Activated CD4-positive, alpha-beta memory T cell treated with anti-CD3 and anti-CD28 coated beads, Interleukin-2, amount 10 ng/mL, durations not matched to agents 7 days and 5 days (primary cell): ENCODE results near the gene RUFY3. TPM values are rescaled to one million over a fixed set of nuclear protein-coding genes. Genes with fewer than 3 reads are reported as not detected.
"Not testable (repeated sequence)": the region's sequence is repeated elsewhere in the genome, so short reads cannot be mapped to it uniquely, and the experiment has no call there.

Source experiments
- CTCF ChIA-PET: fragments of 350-600 bp; sonication (Branson Sonifier 250); formaldehyde crosslinking; loops from one replicate; lab custom pipeline; 2021; ENCODE audit warnings: antibody characterized with exemption, inconsistent platforms; lab: Charles Lee
- POLR2A ChIA-PET: fragments of 350-600 bp; sonication (Branson Sonifier 250); formaldehyde crosslinking; loops from one replicate; lab custom pipeline; 2021; ENCODE audit warnings: antibody characterized with exemption; lab: Charles Lee
- DNase-seq: peaks from one replicate; pipeline ENCODE4 v3.0.0-alpha.2; 2020
- H3K27ac Mint-ChIP-seq: one replicate; pipeline ENCODE4 v1.8.0; 2021; ENCODE audit warnings: mild to moderate bottlenecking, mixed read lengths
- H3K27me3 Mint-ChIP-seq: one replicate; pipeline ENCODE4 v1.8.0; 2021; ENCODE audit warnings: mixed read lengths
- H3K36me3 Mint-ChIP-seq: one replicate; pipeline ENCODE4 v1.8.0; 2021; ENCODE audit warnings: low read depth, mixed read lengths
- H3K4me1 Mint-ChIP-seq: one replicate; pipeline ENCODE4 v1.8.0; 2021; ENCODE audit warnings: mixed read lengths
- H3K4me3 Mint-ChIP-seq: one replicate; pipeline ENCODE4 v1.8.0; 2021; ENCODE audit warnings: mild to moderate bottlenecking, mixed read lengths
- H3K9me3 Mint-ChIP-seq: one replicate; pipeline ENCODE4 v1.8.0; 2021; ENCODE audit warnings: mixed read lengths
- total RNA-seq, 2 experiments: library from RNA; stranded (reverse); gene quantifications; one replicate each; pipeline ENCODE4 v1.2.3, GENCODE V29; 2021

Gene RUFY3
- total RNA-seq, 2 experiments from 2014 or later = 9.1 to 9.7 TPM

DNA sequence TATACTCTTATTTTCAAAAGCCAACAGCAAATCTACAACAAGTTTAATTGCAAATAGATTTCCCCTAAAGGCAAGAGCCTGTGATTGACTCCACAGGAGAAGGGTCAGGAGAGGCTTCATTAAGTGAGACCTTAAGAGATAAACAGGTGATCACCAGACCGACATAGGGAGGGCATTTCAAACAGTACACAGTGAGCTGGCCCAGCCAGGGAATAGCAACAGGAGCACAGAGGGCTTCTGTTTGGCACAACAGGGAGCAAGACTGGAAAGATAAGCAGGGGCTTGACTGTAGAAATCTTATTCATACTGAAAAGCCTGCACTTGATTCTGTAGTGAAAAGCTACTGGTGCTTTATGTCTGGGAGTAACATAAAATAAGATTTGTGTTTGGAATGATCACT lies 3.9 kb downstream of the RUFY3 start:
- Mint-ChIP-seq H3K4me1 (peaks cover 13% of the 10 kb centered on the region), H3K9me3 (no peaks in the 10 kb centered on the region), H3K4me3 (no peak overlapping the region), H3K27me3 (no peaks in the 10 kb centered on the region), H3K27ac (no peak overlapping the region), H3K36me3 (no peaks in the 10 kb centered on the region)
- ChIA-PET POLR2A (interaction anchor here (0.6 to 5.0 kb wide), 2 partner anchors 9 to 10 kb away, joined by 3 to 26 read pairs; no protein-coding TSS in a partner anchor), CTCF (interaction anchor here (1.2 kb wide), 1 partner anchor 10 kb away, joined by 4 read pairs; no protein-coding TSS in a partner anchor)
- DNase-seq = no peak

DNA sequence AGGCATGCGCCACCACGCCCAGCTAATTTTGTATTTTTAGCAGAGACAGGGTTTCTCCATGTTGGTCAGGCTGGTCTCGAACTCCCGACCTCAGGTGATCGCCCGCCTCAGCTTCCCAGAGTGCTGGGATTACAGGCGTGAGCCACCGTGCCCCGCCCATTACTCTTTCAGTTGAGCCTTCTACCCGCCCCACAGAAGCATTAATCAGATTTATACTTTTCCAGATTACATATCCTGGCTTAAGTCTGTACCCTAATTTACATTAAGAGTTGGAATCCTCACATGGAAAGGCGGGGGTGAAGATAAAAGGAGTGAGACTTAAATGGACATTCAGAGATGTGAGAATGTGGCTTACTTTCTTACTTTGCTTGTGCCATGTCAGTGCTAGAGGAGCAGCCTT lies 4.8 kb downstream of the RUFY3 start:
- POLR2A ChIA-PET = interaction anchor here (5.0 kb wide), 1 partner anchor 8 kb away, joined by 26 read pairs; no protein-coding TSS in a partner anchor
- H3K27me3 Mint-ChIP-seq, H3K4me3 Mint-ChIP-seq, DNase-seq, H3K36me3 Mint-ChIP-seq, H3K27ac Mint-ChIP-seq, H3K9me3 Mint-ChIP-seq: not testable (repeated sequence)
- CTCF ChIA-PET = interaction anchor here (1.2 kb wide), 1 partner anchor 9 kb away, joined by 4 read pairs; no protein-coding TSS in a partner anchor
- H3K4me1 Mint-ChIP-seq = peaks cover 13% of the 10 kb centered on the region

DNA sequence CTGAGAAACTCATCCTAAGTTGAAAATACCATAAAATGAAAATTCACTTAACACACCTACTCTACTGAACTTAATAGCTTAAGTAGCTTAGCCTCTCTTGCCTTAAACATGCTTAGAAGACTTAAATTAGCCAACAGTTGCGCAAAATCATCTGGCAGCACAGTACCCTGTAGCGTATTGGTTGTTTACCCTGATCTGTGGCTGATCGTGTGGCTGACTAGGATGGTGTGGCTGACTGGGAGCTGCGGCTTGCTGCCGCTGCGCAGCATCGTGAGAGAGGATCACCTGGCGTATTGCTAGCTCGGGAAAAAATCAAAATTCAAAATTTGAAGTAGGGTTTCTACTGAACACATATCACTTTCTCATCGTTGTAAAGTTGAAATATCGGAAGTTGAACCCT lies 6.3 kb downstream of the RUFY3 start:
- Mint-ChIP-seq H3K9me3 (no peaks in the 10 kb centered on the region), H3K27me3 (no peaks in the 10 kb centered on the region), H3K27ac (no peak overlapping the region), H3K4me3 (no peak overlapping the region), H3K4me1 (peaks cover 1% of the 10 kb centered on the region), H3K36me3 (no peaks in the 10 kb centered on the region)
- DNase-seq = no peak
- CTCF ChIA-PET = interaction anchor here (1.5 kb wide), 1 partner anchor 9 kb away, joined by 3 read pairs; no protein-coding TSS in a partner anchor
- POLR2A ChIA-PET = no interaction called here

DNA sequence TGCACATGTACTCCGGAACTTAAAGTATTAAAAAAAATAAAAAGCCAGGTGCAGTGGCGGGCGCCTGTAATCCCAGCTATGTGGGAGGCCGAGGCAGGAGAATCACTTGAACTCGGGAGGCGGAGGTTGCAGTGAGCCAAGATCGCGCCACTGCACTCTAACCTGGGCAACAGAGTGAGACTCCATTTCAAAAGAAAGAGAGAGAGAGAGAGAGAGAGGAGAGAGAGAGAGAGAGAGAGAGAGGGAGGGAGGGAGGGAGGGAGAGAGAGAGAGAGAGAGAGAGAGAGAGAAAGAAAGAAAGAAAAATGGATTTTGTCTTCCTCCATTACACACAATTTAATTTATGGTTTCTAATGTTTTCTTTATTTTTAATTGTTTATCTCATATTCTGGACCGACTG lies 11.1 kb downstream of the RUFY3 start:
- H3K27me3 Mint-ChIP-seq, H3K4me3 Mint-ChIP-seq, H3K36me3 Mint-ChIP-seq, H3K27ac Mint-ChIP-seq, DNase-seq, H3K9me3 Mint-ChIP-seq: not testable (repeated sequence)
- peaks cover 36% of the 10 kb centered on the region for H3K4me1 Mint-ChIP-seq
- ChIA-PET CTCF (interaction anchor here (1.1 kb wide), 1 partner anchor 11 kb away, joined by 3 read pairs; no protein-coding TSS in a partner anchor), POLR2A (interaction anchor here (3.4 kb wide), 1 partner anchor 28 kb away, joined by 40 read pairs; no protein-coding TSS in a partner anchor)

DNA sequence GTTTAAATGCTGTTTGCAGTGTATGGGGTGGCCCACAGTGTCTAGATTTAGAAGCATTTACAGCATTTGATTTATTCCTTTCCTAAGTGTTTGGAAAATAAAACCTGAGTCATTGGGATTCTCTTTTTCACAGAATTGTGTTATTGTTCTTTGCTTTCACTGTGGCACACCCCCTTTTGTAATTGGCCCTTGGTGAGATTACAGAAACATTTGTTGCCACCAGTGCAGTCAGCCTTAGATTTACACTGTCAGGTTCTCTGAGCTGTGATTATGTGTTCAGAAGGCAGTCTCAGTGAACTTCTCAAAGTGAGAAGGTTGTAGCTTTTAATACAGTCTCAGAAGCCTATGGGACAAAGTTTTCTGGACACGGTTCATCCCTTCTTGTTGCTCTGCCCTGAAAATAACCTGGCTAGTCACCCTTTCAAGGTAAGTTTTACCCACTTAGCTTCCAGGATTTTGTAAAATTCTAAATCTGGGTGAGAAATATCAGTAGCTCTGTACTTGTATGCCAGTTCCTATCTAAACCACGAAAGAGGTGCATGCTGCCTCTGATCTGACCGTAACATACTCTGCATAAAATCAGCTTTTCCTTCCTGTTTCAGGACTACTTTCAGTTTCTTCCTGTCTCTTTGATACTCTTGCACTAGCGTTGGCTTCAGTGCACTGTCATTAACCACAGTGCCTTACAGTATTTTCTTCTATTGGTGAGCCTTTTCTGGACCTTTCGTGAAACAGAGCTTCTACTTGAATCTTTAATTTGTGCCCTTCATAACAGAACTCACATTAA lies 12.6 kb downstream of the RUFY3 start:
- H3K36me3 Mint-ChIP-seq = no peaks in the 10 kb centered on the region
- peak overlapping the region; percentile 83 for H3K27ac Mint-ChIP-seq
- H3K4me3 Mint-ChIP-seq = peak overlapping the region; percentile 62
- ChIA-PET POLR2A (interaction anchor here (0.8 to 5.0 kb wide), 14 partner anchors 10 to 281 kb away, joined by 3 to 40 read pairs (median 4); partner anchors contain the start of genes DCK, GRSF1, RUFY3 and UTP3), CTCF (interaction anchor here (0.6 to 2.9 kb wide), 18 partner anchors 8 to 672 kb away, joined by 3 to 34 read pairs (median 6); partner anchors contain the start of genes DCK, GRSF1, MOB1B and RUFY3)
- H3K27me3 Mint-ChIP-seq = no peaks in the 10 kb centered on the region
- no peaks in the 10 kb centered on the region for H3K9me3 Mint-ChIP-seq
- peaks cover 36% of the 10 kb centered on the region for H3K4me1 Mint-ChIP-seq
- peak; percentile 48 for DNase-seq

DNA sequence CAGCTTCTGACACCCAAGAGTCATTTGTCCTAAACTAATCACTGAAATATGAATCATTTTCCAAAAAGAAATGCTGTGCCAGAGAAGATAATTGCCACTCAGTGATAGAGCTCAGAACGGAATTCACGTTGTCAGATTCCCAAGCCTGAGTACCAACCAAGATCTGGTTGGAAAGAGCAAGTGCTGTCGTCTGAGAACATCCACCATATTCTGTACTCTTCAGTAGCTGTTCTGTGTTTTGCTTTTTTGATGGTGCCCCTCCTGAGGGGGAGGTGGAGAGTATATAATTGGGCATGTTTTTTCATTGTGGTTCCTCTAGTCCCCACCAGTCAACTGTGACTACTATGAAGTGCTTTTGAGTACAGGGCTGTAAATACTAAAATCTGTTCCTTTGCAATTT lies 13.2 kb downstream of the RUFY3 start:
- Mint-ChIP-seq H3K9me3 (no peaks in the 10 kb centered on the region), H3K4me1 (peaks cover 36% of the 10 kb centered on the region), H3K27me3 (no peaks in the 10 kb centered on the region), H3K27ac (peak overlapping the region; percentile 83), H3K36me3 (no peaks in the 10 kb centered on the region), H3K4me3 (peak overlapping the region; percentile 62)
- ChIA-PET CTCF (interaction anchor here (0.8 to 2.9 kb wide), 23 partner anchors 9 to 275 kb away, joined by 3 to 34 read pairs (median 5); partner anchors contain the start of genes DCK, GRSF1, MOB1B and RUFY3), POLR2A (interaction anchor here (0.8 to 5.0 kb wide), 12 partner anchors 11 to 258 kb away, joined by 3 to 40 read pairs (median 4); partner anchors contain the start of genes DCK, GRSF1, RUFY3 and UTP3)
- no peak for DNase-seq

DNA sequence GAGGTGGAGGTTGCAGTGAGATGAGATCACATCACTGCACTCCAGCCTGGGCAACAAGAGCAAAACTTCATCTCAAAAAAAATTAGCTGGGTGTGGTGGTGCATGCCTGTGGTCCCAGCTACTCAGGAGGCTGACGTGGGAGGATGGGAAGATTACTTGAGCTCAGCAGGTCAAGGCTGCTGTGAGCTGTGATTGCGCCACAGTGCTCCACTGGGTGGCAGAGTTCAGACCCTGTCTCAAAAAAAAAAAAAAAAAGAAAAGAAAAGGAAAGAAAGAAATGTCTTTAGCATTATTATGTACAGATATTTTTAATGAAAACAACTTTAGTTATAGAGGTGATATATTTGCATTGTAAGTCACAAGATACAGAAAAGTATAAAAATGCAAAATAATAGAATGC lies 14.2 kb downstream of the RUFY3 start:
- Mint-ChIP-seq H3K27ac (peak overlapping the region; percentile 45), H3K4me3 (peak overlapping the region; percentile 30), H3K4me1 (peaks cover 36% of the 10 kb centered on the region)
- peak; percentile 45 for DNase-seq
- H3K9me3 Mint-ChIP-seq, H3K36me3 Mint-ChIP-seq, H3K27me3 Mint-ChIP-seq: not testable (repeated sequence)
- CTCF ChIA-PET = interaction anchor here (0.6 to 2.9 kb wide), 29 partner anchors 9 to 387 kb away, joined by 3 to 34 read pairs (median 4); partner anchors contain the start of genes GRSF1, MOB1B, RUFY3 and UTP3
- POLR2A ChIA-PET = interaction anchor here (1.0 to 5.0 kb wide), 10 partner anchors 12 to 271 kb away, joined by 3 to 40 read pairs (median 6); partner anchors contain the start of genes DCK, GRSF1, RUFY3 and UTP3

DNA sequence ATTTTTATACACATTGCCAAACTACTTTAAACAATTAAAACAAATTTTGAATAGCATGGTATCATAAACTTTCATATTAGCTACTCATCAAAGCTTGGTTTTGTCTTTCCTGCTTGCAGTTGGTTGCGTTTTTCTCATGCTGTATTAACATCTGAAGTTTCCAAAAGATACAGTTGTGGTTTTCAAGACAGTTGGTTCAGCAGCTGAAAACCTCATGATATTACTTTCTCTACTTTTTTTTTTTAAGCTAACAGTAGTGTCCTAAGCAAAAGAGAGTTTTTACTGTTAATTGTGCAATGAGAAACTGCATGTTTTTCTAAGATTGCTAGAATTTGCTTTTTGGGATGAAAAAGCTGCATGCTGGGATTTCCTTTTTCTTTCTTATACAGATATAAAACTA lies 15.2 kb downstream of the RUFY3 start:
- POLR2A ChIA-PET = interaction anchor here (0.6 to 5.0 kb wide), 7 partner anchors 16 to 270 kb away, joined by 3 to 35 read pairs (median 3); partner anchors contain the start of genes DCK and UTP3
- Mint-ChIP-seq H3K4me1 (peaks cover 36% of the 10 kb centered on the region), H3K27me3 (peaks cover 1% of the 10 kb centered on the region), H3K9me3 (no peaks in the 10 kb centered on the region), H3K36me3 (no peaks in the 10 kb centered on the region), H3K4me3 (no peak overlapping the region), H3K27ac (no peak overlapping the region)
- CTCF ChIA-PET = interaction anchor here (0.7 to 2.0 kb wide), 11 partner anchors 9 to 941 kb away, joined by 3 to 6 read pairs (median 4); partner anchors contain the start of gene UTP3
- no peak for DNase-seq

DNA sequence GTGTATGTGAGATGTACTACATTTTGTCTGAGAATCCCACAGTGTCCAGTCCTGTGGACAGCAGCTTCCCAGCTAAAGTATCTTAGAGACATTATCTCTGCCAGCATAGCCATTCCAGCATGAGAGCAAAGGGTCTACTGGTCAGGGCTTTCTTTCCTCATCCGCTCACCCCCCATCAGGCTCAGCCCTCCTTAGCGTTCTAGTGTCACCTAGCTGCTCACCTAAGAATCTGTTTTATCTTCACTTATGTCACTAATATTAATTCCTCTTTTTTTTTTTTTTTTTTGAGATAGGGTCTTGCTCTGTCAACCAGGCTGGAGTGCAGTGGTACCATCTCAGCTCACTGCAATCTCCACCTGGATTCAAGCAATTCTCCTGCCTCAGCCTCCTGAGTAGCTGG lies 15.6 kb downstream of the RUFY3 start:
- ChIA-PET CTCF (interaction anchor here (0.7 to 1.7 kb wide), 8 partner anchors 9 to 940 kb away, joined by 3 to 6 read pairs (median 4); partner anchors contain the start of gene UTP3), POLR2A (interaction anchor here (0.7 to 5.0 kb wide), 4 partner anchors 16 to 256 kb away, joined by 3 to 35 read pairs (median 4); partner anchors contain the start of genes DCK and UTP3)
- DNase-seq = no peak
- Mint-ChIP-seq H3K36me3 (no peaks in the 10 kb centered on the region), H3K4me1 (peaks cover 36% of the 10 kb centered on the region), H3K27ac (no peak overlapping the region), H3K27me3 (peaks cover 1% of the 10 kb centered on the region), H3K9me3 (no peaks in the 10 kb centered on the region), H3K4me3 (no peak overlapping the region)

DNA sequence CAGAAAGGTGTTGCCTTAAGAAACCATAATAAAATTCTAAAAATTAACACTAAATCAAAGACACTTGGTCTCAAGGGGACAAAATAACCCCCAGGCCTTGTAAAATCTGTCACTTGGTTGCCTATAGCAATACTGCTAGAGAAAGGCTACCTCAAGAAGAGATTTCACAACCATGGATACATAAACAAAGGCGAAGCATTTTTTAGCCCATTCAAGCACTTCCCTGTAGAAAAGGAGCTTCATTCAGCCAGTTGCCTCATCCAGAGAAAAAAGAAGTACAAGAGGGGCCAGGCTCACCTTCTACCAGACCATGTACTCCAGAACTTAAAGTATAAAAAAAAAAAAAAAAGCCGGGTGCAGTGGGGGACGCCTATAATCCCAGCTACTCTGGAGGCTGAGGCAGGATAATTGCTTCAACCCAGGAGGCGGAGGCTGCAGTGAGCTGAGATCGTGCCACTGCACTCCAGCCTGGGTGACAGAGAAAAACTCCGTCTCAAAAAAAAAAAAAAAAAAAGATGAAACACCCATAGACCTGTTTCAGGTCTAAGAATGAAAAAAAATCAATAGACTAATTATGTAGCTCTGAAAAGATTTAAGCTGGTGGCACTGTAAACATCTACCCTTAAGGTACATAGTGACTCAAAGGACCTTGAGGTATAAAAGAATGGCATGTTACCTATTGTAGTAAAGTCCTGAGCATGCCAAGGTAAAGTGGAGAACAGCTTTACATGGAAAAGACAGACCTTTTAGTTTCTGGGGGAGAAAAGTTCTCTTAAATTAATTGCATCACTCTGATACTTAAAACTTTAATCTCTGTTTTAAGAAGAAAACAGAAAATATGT lies 18.0 kb downstream of the RUFY3 start:
- Mint-ChIP-seq H3K4me1 (peaks cover 27% of the 10 kb centered on the region), H3K27ac (no peak overlapping the region), H3K4me3 (no peak overlapping the region), H3K36me3 (no peaks in the 10 kb centered on the region), H3K9me3 (no peaks in the 10 kb centered on the region), H3K27me3 (peaks cover 1% of the 10 kb centered on the region)
- no peak for DNase-seq
- CTCF ChIA-PET = interaction anchor here (0.7 to 1.5 kb wide), 5 partner anchors 7 to 169 kb away, joined by 3 to 6 read pairs (median 4); no protein-coding TSS in a partner anchor
- POLR2A ChIA-PET = no interaction called here

DNA sequence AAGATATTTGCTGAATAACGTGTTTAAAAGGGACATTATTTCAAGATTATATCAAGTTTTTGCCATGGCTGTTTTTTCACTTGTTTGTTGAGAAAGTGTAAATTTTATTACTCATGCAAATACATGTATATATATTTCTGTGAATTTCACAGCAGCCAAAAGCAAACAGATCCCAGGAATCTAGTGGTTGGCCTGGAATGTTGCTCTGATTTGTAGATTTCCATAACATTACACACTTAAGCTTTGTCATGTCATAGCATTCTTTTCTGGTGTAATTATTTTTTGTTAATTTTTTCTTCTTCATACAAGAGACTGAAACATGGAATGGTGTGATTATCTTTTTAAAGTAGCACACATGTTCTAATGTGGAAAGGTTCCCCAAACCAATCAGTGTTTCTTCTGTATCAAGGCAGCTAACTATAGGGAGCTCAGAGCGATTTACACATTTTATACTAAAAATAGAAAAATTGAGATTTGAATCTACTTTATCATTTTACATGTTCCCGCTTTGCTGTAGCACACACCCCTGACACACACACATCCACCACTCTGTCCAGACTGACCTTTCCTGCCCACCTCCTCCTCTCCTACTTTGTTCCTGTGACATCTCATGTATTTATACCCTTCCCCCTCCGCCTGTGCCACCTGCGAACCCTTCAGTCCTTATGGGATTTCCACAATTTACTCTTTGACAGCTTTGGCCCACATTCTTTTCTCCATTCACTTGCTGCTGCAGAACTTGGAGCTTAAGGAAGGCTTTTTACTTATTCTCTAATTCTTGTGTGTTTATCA lies 20.3 kb downstream of the RUFY3 start:
- Mint-ChIP-seq H3K27ac (no peak overlapping the region), H3K9me3 (no peaks in the 10 kb centered on the region)
- POLR2A ChIA-PET = no interaction called here

More for the DNA sequence above, 20.3 kb downstream of the RUFY3 start:
- DNase-seq = no peak
- CTCF ChIA-PET = no interaction called here
- Mint-ChIP-seq H3K4me1 (peaks cover 4% of the 10 kb centered on the region), H3K27me3 (peaks cover 4% of the 10 kb centered on the region), H3K36me3 (no peaks in the 10 kb centered on the region), H3K4me3 (no peak overlapping the region)
